Parathyroid adenoma (tissue), 2 donors: ENCODE measurements around the gene AADAT.

Experiments
- H2AFZ ChIP-seq: fragments of 300-600 bp; sonication (generic); one replicate; pipeline ENCODE4 v1.7.0; 2017; ENCODE audit warnings: antibody characterized with exemption, mild to moderate bottlenecking
- H3K27ac ChIP-seq: fragments of 300-600 bp; sonication (generic); one replicate; pipeline ENCODE4 v1.7.0; 2017
- H3K27me3 ChIP-seq: fragments of 300-600 bp; sonication (generic); one replicate; pipeline ENCODE4 v1.7.0; 2017; ENCODE audit warnings: low read length; ENCODE audit not compliant: control insufficient read depth, insufficient read depth
- H3K36me3 ChIP-seq: fragments of 300-600 bp; sonication (generic); one replicate; pipeline ENCODE4 v1.7.0; 2017; ENCODE audit warnings: low read length; ENCODE audit not compliant: control insufficient read depth, insufficient read depth
- H3K4me1 ChIP-seq: fragments of 300-600 bp; sonication (generic); one replicate; pipeline ENCODE4 v1.7.0; 2017; ENCODE audit warnings: control low read depth
- H3K4me2 ChIP-seq: fragments of 300-600 bp; sonication (generic); one replicate; pipeline ENCODE4 v1.7.0; 2017; ENCODE audit warnings: low read length
- H3K4me3 ChIP-seq: fragments of 300-600 bp; sonication (generic); one replicate; pipeline ENCODE4 v1.7.0; 2017; ENCODE audit warnings: low read depth, low read length
- H3K79me2 ChIP-seq: fragments of 300-600 bp; sonication (generic); one replicate; pipeline ENCODE4 v1.7.0; 2017; ENCODE audit warnings: control low read depth
- H3K9ac ChIP-seq: fragments of 300-600 bp; sonication (generic); one replicate; pipeline ENCODE4 v1.7.0; 2017; ENCODE audit warnings: mild to moderate bottlenecking
- H3K9me3 ChIP-seq: fragments of 300-600 bp; sonication (generic); one replicate; pipeline ENCODE4 v1.7.0; 2017; ENCODE audit warnings: low read length; ENCODE audit not compliant: control insufficient read depth
- CTCF ChIP-seq: fragments of 300-600 bp; sonication (generic); IDR thresholded peaks from one replicate; pipeline ENCODE4 v1.7.0; 2017; ENCODE audit warnings: antibody characterized with exemption, mild to moderate bottlenecking
- donor health status: primary hyperparathyroidism.

AADAT gene

GRCh38 chr4:170128219-170128804, 38.6 kb upstream of the AADAT start:
- H3K4me3 ChIP-seq = no peak overlapping the region
- no peaks in the 10 kb centered on the region for H3K27me3 ChIP-seq
- no peak overlapping the region for H3K9ac ChIP-seq
- no peak overlapping the region for H3K27ac ChIP-seq
- no peak for TF ChIP-seq CTCF
- no peaks in the 10 kb centered on the region for H3K79me2 ChIP-seq
- no peaks in the 10 kb centered on the region for H3K36me3 ChIP-seq
- no peak overlapping the region for H2AFZ ChIP-seq
- H3K4me2 ChIP-seq = no peak overlapping the region
- H3K9me3 ChIP-seq = no peaks in the 10 kb centered on the region
- H3K4me1 ChIP-seq = no peaks in the 10 kb centered on the region

DNA sequence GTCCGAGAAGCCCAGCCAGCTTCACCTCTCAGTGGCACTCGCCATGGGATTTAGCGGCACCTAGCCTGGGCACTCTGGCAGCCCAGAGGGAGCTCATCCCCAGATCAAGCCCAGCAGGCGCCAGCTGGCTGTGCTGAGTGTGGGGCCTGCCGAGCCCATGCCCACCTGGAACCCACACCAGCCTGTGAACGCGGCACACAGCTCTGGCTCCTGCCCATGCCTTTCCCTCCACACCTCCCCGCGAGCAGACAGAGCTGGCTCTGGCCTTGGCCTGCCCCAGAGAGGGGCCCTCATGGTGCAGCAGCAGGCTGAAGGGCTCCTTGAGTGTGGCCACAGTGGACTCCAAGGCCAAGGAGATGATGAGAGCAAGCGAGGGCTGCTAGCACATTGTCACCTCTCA, 38.0 kb upstream of the AADAT start:
- Histone ChIP-seq H3K36me3 (no peaks in the 10 kb centered on the region), H2AFZ (no peak overlapping the region), H3K4me2 (no peak overlapping the region), H3K9me3 (no peaks in the 10 kb centered on the region), H3K27me3 (no peaks in the 10 kb centered on the region), H3K4me3 (no peak overlapping the region), H3K79me2 (no peaks in the 10 kb centered on the region), H3K27ac (no peak overlapping the region), H3K4me1 (no peaks in the 10 kb centered on the region), H3K9ac (no peak overlapping the region)
- TF ChIP-seq CTCF = no peak

DNA sequence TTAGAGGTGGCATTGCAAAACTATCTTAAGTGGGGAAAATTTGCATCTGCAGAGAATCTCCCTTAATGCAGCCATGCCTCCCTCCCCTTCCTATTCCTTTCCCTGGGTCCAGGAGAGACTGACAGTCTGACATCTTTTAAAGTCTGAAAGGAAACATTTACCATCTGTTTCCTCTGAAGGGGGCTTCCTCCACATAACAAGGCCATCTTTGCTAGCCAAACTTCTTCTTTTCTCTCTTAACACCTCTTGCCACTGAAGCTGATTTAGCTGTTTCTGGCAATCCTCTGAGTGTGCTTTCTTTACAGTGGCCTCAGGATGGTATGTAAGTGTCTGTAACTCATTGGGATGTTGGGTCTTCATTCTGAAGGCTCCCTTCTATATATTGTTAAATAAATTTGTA, 34.6 kb upstream of the AADAT start:
- Histone ChIP-seq H3K27ac (no peak overlapping the region), H3K79me2 (no peaks in the 10 kb centered on the region), H3K4me1 (no peaks in the 10 kb centered on the region), H2AFZ (no peak overlapping the region), H3K4me2 (no peak overlapping the region), H3K36me3 (no peaks in the 10 kb centered on the region), H3K9me3 (no peaks in the 10 kb centered on the region), H3K4me3 (no peak overlapping the region), H3K27me3 (no peaks in the 10 kb centered on the region), H3K9ac (no peak overlapping the region)
- TF ChIP-seq CTCF = no peak

GRCh38 chr4:170122252-170122651, 32.5 kb upstream of the AADAT start:
- Histone ChIP-seq H3K27ac (no peak overlapping the region), H3K27me3 (no peaks in the 10 kb centered on the region)

More at GRCh38 chr4:170122252-170122651, 32.5 kb upstream of the AADAT start:
- no peak for TF ChIP-seq CTCF
- H3K9ac ChIP-seq = no peak overlapping the region
- H3K79me2 ChIP-seq = no peaks in the 10 kb centered on the region
- H3K4me2 ChIP-seq = no peak overlapping the region
- no peaks in the 10 kb centered on the region for H3K4me1 ChIP-seq
- H2AFZ ChIP-seq = no peak overlapping the region
- H3K36me3 ChIP-seq = no peaks in the 10 kb centered on the region
- no peaks in the 10 kb centered on the region for H3K9me3 ChIP-seq
- H3K4me3 ChIP-seq = no peak overlapping the region
